A172 (cell line): ENCODE results near the gene TSSC4. TPM values are rescaled to one million over a fixed set of nuclear protein-coding genes. Genes with fewer than 3 reads are reported as not detected.

ENCODE experiments used
- DNase-seq: peaks from one replicate; pipeline ENCODE4 v3.0.0-alpha.2; 2015; ENCODE audit warnings: low spot score
- total RNA-seq: library from RNA; depleted of rRNA; stranded (reverse); fragments of >200 nt; shearing (Covaris generic); gene quantifications from 2 replicates; pipeline ENCODE4 v1.2.3, GENCODE V29; 2014

Gene TSSC4
- total RNA-seq, 1 experiment from 2014 or later, result 69.7 TPM

DNA sequence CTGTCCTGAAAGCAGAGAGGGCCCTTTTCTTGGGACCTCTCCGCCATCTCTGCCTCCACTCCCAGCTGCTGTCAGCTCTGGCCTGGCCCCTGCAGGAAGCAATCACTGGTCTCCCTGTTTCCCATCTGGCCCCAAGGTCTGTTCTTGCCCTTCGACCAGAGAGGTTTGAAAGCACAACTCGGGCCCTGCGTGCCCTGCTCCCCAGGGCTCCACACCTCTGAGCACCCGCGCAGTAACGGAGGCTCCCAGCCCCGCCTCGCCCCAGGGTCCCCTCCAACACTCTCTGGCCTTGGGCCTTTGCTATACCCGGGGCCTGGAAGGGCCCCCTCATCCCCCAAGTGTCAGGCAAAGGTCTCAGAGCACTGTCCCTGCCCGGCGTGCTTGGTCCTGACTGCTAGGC is 31.2 kb upstream of the TSSC4 start:
- DNase-seq, result no peak

DNA sequence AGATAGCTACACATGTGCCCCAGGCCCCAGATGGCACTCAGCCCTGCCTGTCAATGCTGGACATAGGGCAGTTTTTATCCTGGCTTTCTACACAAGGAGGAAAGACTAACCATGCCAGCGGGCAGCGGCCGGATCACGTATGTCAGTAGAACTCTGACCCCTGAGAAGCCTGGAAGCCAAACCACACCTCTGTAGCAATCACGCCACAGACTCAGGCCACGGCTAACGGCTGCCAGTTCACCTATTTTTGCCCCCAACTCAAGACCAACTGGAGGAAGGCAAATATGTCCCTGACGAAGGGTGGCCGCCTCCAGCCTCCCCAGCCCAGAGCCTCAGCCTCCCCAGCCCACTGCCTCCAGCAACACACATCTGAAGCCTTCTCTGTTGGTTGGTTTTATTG is 30.7 kb upstream of the TSSC4 start:
- no peak for DNase-seq

DNA sequence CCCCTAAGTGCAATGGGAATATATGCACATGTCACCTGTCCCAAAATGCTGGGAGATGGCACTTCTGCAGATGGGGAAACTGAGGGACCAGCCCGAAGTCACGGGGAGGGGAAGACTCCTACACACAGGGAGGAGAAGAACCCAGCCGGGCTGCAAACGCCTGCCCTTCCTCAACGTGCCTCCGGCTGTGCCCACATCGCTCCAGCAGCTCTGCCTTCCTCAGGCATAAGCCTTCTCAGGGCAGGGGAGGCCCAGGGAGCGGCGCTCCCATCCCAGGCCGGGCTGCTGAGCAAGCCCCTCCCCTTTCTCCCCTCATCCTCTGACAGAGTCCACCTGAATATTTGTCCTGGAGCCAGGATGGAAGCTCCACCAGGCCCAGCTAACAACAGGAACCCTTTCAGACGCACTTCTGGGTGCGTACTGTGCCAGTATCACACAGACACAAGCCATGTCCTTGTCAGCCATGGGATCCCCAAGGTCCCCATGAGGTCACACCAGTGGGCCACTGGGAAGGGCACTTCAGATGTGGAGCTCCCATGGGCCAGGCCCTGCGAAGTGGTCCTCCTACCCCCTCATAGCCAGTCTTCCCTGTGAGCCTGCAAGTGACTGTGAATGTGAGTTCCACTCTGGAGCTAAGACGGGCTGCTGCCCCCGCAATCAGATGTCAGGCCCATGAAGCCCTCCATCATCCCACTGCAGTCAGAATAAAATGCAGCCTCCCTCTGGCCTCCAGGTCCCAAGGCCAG is 25.9 kb upstream of the TSSC4 start:
- DNase-seq, result no peak

DNA sequence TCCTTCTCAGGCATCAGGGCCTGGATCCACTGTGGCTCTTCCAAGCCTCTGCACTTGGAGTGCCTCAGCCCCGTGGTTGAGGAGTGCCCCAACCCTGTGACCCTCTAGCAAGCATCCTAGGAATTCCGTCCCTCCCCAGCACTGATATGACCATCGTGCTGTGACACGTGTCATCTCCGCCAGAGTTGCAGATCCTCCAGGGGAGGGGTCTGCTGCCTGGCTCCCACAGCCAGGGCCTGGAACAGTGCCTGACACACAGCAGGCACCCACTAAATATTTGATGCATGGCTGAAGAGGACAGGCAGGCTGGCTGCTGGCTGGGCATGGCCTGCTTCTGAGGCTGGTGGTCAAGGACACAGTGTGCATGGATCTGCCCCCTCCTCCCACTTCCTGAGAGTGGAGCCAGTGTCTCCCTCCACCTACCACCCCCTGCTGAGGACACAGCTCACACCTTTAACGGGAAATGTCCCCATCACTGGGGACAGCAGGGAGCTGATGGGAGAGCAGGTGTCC is 25.2 kb upstream of the TSSC4 start:
- no peak for DNase-seq

DNA sequence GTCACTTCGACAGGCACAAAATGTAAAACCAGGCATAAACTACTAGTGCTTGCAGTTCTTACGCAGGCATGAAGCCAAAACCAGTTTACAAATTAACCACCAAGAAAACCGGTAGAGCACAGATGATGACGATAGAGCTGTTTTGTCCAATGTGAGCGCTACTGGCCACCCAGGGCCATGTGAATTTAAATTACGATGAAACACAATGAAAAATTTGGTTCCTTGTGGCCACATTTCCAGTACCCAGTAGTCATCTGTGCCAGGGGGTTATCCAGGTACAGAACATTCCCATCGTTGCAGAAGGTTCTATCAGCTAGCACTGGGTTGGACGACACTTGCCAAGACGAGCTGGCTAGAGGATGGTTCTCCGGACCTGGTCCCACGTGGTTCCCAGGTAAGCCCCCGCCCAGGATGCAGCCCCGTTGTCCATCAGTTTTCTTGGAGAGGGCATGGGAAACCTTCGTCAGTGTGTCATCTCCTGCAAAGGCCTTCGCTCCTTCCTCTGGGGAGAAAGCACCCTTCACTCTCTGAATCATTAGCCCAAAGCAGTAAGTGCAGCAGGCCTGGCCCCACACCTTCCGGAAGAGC is 24.5 kb upstream of the TSSC4 start:
- no peak for DNase-seq

DNA sequence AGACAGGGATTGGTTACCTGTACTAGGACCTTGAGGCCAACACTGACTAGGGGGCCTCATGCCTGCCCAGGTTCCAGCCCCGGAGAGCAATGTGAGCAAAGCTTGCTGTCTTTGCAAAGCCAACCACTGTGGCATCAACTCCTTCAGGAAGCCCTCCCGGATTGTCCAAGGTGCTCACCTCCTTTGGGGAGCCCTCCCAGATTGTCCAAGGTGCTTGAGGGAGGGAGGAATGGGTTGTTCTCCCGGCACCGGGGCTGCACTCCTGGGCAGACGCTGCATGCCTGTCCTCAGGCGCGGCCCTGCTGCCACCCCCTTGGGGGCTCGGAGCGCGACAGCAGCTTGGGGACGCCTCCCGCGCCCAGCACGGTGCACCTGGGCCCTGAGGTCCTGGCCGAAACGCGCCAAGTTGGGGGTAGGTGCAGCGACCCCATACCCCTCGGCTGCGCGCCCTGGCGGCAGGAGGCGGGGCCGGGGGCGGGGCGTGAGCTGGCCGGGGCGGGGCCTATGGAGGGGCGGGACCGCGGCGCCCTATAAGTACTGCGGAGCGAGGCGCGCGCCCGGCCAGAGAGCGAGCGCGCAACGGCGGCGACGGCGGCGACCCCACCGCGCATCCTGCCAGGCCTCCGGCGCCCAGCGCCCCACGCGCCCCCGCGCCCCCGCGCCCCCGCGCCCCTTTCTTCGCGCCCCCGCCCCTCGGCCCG is 23.6 kb upstream of the TSSC4 start, which contains the start of gene CD81:
Gene CD81, plus strand, starts transcription at position 560 of the 701 bp plus-strand sequence. CDS start 240 bp downstream, outside the sequence.
- no peak for DNase-seq

DNA sequence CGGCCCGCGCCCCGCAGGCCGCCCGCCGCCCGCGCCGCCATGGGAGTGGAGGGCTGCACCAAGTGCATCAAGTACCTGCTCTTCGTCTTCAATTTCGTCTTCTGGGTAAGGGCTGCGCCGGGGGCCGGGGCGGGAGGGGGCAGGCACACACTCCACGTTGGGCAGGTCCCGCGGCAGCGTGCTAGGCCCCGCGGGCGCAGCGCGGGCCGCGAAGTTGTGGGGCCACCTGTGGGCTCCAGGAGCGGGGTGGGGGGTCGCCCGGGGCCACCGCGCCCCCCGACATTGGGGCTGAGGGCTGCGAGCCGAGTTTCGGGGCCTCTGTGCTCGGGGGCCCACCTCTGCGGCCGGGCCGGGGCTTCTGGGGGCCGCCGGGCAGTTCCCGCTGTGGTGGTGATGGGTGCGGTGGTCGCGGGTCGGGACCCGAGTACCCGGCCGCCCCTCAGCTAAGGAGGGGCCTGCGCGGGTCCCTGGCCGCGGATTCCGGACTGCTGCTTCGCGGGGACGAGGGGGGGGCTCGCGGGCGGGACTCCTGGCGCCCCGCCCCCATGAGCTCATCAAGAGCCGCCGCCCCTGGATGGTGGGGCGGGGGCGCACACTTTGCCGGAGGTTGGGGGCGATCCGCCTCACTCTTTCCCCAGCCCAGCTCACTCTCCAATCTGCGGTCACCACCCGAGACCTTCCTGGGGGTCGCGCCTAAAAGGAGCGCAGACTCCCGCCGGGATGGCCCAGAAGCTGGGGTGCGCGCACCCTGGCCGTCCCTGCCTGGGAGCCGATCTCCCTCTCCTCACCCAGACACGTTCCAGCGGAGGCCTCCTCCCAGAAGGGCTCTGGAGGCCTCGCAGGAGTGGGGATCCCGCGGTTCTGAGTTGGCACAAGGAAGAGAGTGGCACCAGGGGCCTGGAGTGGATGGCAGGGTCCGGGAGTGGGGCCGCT is 22.8 kb upstream of the TSSC4 start:
- peak; percentile 38 for DNase-seq

DNA sequence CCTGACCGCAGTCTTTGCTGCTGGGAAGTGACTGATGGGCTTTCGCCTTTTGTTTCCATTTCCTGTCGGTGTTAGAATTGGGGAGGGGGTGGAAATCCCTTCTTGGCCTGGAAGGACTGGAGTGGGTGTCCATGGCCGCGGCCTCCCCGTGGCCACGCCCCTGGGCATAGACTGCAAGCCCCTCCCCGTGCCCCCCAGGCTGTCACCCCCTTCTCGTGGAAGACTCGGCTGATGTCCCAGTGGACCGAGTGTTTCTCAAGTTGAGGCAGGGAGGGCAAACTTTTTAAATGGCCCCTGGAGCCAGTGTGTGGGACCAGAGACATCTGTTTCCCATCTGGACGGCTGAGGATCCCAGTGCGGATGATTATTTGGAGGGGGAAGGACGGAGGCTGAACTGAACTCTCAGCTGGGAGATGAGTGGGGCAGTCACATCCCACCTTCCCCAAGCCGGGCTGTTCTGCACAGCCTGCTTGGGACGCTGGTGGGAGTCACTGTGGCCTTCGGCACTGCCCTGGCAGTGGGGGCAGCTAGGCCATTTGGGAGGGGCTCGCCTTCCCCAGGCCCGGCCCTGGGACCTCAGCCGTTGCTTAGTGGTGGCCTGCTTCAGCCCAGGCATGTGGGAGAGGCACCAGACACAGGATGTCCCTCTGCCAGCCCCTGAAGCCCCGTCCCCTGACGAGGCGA is 21.9 kb upstream of the TSSC4 start:
- no peak for DNase-seq

DNA sequence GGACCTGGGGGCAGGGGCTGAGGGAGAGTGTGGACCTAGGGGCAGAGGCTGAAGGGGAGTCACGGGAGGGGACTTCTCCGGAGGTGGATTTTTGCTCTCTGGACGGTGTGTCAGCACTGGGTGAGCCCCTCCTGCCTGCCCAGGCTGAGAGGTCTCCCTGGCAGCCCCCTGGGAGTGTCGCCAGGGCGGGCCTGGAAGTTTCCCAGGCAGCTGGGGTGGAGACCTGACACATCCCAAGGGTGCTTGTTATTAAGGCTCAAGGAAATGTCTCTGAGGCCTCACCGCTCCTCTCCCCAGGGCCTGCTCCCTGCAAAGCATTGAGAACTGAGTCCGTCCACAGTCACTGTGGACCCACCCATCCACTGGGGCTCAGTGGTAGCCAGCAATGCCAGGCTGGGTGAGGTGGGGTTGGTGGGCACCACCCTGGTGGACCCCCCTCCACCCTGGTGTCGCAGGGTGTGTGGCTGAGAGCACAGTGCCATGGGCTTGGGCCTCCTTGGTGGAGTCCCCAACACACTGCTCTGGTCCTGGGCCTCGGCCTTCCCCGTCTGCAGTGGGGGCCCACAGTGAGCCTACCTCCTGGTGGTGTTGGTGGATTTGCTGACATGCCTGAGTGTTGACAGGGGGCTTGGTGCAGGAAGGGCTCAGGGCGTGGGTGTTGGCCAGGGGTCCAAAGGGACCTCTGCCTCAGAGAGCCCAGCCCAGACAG is 20.9 kb upstream of the TSSC4 start:
- no peak for DNase-seq

DNA sequence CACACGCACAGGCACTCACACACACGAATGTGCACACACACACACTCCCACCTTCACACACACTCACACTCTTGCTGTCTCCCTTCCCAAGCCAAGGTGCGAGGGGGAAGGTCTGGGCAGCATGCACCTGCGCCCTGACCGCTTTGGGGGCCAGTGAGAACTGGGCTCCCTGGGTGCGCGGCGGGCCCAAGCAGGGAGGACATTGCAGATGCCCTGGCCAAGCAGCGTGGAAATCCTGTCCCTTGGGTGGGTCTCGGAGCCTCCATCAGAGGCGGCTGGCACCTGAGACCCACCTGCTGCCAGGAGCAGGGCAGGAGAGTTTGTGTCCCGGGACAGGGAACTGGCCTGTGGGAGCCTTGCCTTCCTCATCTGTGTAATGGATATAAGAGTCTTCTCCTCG is 20.2 kb upstream of the TSSC4 start:
- DNase-seq, result no peak

DNA sequence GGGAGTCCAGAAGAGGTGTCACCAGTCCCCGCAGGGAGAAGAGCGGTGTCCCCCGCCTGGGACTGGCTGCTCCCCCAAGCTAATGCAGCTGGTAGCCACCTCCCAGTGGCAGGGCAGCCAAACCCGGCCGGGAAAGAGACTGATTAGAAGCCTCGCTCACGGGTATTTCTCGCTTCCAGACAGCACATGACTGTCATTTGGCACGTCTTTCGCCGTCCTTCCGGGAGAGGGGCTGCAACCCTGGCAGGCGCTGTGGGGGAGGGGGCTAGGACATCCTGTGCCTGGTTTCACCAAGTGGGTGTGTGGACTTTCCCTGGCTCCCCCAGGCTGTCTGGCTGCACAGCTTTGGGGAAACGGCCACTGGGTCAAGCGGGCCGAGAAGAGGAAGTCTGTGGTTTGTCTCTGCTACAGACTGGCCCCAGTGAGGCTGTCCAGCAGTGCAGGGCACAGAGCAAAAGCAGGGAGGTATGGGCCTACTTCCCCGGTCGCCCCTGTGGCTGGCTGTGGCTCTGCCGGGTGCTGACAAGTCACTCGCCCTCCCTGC is 19.7 kb upstream of the TSSC4 start:
- DNase-seq, result peak; percentile 69

DNA sequence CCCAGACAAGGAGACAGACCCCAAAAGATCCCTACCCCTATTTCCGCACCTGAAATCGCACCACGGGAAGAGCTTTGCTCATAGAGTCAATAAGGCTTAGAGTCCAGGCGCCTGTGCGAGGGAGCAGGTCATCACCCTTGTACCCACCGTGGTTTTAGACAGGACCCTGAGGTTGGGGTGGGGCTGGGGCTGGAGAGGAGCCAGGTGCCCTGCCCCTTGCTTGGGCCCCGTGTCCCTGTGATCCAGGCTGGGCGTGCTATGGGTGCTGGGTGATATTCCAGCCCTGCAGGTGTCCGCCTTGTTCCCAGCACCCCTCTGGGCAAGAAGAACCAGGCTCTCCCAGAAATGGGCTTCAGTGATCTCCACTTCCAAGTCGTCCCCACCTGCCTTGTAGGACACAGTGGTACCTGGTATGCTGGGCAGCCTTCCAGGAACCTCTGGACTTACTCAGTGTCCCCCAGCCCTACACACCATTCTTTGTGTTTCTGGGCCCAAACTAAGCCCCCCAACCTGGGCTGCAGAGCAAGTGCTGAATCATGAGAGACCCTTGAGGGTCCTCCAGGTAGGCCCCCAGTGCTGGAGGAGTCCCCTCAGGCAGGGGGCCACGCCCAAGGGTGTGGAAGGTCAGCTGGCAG is 18.9 kb upstream of the TSSC4 start:
- DNase-seq, result no peak

DNA sequence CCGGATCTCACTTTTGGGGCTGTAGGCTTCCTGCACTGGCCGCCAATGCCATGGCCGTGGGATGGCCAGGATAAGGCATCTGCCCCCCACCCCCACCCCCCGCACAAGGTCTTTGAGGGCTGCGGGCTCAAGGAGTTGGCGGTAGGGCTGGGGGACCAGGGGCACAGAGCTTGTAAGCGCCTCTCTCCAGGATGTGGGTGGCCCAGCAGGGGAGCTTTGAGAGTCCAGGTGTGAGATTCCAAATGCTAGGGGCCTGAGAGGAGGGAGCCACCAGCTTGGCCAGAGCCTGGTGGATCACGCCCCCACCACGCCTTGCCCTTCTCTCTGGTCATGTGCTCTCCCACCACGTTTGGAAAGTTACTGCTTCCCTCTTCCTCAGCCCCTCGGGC is 18.4 kb upstream of the TSSC4 start:
- peak; percentile 66 for DNase-seq

DNA sequence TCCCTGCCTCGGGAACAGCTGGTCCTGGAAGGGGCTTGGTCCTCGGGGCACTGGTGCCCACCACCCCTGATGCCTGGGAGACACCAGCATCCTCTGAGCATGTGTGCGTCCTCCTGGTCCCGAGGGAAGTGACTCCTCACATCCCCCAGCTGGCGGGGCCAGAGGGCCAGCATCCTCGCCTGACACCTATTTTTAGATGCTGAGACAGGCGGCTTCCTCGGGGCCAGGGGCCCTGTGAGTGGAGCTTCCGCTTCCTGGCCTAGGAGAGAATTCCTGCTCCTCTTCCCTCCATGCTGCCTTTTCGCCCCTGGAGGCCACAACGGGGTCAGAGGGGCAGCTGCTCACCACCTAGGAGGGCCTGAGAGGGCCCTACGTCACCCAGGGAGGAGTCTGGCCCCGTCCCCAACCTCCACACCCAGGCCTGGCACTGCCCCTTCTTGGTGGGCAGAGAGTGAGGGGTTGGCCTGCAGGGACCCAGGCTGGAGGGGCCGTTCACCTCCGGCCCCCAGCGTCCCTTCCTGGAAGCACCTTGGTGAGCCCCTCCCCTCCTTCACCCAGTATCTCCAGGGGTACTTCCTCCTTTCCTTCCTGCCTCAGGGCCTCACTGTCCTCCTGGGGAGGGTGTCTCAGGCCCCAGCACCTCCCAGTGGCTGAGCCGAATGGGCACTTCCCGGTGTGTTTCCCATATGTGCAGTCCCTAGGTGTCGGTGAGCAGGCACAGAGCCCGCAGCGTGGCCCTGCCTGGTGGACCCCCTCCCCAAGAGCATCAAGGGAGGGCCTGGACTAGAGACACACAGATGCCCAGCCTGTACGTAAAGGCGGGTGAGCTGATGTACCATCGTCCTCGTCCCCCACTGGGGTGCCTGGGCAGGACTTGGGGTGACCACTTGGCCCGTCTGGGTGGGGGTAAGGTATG is 17.4 kb upstream of the TSSC4 start:
- peak; percentile 84 for DNase-seq

DNA sequence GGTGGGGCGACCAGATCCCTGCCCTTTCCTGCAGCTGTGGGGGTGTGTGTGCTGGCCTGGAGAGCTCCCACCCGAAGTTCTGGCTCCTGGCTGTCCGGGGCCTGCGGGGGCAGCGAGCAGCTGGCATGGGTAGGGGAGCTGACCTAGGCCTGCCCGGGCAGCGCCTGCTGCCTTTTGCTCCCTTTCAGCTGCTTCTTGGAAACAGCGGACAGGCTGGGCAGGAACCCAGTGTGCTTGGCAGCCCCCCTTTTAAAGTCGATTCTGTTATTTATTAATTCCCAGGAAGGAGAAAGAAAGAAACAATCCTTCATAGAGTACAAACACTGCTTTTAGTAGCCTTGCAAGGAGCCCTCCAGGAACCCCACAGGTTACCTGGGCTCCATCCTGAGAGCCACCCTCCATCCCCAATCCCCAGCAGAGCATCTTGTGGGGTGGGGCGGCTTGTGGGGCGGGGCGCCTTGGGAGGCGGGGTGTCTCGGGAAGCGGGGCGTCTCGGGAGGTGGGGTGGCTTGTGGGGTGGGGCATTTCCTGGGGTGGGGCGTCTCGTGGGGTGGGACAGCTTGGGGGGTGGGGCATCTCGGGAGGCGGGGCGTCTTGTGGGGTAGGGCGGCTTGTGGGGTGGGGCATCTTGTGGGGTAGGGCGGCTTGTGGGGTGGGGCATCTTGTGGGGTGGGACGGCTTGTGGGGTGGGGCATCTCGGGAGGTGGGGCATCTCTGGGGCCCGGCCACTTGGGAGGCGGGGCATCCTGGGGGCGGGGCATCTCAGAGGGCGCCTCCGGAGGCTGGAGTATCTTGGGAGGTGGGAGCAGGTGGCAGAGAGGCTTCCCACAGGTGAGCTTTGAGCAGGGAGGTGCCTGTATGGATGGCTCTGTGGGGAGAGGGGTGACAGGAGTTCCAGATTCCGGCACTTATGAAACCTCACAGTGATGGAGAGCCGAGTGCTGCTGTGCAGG is 16.4 kb upstream of the TSSC4 start:
- no peak for DNase-seq

DNA sequence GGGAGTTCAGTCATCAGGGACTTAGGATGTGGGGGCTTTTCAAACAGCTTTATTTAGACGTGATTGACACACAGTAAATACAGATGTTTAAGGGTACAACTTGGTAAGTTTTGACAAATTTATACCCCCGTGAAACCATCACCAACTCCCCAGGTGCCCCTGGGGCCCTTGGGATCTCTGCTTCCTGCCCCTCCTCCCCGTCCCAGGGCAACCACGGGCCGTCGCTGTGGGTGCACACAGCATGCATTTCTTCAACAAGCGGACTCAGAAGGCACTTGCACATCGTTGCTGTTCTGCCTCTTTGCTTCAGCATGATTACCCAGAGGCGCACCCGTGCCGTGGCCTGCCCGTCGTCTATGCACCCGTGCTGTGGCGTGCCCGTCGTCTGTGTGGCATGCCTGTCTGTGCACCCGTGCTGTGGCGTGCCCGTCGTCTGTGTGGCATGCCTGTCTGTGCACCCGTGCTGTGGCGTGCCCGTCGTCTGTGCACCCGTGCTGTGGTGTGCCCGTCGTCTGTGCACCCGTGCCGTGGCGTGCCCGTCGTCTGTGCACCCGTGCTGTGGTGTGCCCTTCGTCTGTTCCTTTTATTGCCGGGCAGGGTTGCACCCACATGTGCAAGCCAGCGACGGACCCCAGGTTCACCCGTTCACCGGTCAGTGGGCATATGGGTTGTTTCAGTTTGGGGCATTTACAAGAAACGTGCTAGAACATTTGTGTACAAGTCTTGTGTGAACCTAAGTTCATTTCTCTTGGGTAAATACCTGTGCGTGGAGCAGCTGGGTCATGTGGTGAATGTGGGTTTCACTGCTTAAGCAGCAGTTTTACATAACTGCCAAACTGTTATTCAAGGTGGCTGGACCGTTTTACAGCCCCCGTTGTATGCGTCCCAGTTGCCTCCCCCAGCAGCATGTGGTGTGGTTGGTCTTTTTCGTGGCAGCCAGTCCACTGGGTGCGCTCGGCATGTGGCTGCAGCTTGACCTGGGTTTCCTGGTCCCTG is 15.1 kb upstream of the TSSC4 start:
- no peak for DNase-seq
